ENCODE results near the gene TMTC1. TPM values are rescaled to one million over a fixed set of nuclear protein-coding genes. Genes with fewer than 3 reads are reported as not detected.

Gene TMTC1
- total and polyA plus RNA-seq, 7 donors = 15.8 to 45.8 (median 30.4) TPM

DNA sequence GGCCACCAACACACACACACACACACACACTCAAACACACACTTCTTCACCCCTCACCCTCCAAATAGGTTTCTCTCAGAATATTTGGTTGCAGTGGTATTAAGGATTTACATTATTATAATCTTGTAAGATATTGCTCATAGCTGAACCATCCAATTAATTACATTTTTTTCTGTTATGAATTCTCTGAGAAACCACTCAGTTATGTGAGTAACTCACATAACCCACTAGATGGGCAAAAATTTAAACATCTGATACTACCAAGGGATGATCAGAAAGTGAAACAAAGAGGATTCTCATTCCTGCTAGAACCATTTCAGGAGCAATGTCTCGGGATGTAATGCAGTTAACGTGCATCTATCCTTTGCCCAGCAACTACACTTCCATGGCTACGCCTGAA lies 31.6 kb downstream of the TMTC1 start:
- TF ChIP-seq, protein P1, sequence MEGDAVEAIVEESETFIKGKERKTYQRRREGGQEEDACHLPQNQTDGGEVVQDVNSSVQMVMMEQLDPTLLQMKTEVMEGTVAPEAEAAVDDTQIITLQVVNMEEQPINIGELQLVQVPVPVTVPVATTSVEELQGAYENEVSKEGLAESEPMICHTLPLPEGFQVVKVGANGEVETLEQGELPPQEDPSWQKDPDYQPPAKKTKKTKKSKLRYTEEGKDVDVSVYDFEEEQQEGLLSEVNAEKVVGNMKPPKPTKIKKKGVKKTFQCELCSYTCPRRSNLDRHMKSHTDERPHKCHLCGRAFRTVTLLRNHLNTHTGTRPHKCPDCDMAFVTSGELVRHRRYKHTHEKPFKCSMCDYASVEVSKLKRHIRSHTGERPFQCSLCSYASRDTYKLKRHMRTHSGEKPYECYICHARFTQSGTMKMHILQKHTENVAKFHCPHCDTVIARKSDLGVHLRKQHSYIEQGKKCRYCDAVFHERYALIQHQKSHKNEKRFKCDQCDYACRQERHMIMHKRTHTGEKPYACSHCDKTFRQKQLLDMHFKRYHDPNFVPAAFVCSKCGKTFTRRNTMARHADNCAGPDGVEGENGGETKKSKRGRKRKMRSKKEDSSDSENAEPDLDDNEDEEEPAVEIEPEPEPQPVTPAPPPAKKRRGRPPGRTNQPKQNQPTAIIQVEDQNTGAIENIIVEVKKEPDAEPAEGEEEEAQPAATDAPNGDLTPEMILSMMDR (IDR thresholded peaks at IDR 0.05) = no peak
- peaks cover 11 to 74% of the 10 kb centered on the region in 2 donors for H3K36me3 ChIP-seq (ENCODE audit: insufficient read depth in 1 of 2, low read depth in 1 of 2)
- H3K4me3 ChIP-seq = no peak overlapping the region
- peaks cover 17% of the 10 kb centered on the region for H3K4me1 ChIP-seq
- WGBS, 3 donors = 96 to 97% (median 97%) methylated on average over 3 of the region's 3 CpGs
- H3K9me3 ChIP-seq = no peaks in the 10 kb centered on the region
- ATAC-seq (no peak), DNase-seq (no peak)
- H3K27me3 ChIP-seq (ENCODE audit: insufficient read depth in 3 of 3, low read length in 2 of 3) = no peaks in the 10 kb centered on the region
- H3K27ac ChIP-seq = no peak overlapping the region
- intact Hi-C loops (cut with DNase I) = no loop called here

DNA sequence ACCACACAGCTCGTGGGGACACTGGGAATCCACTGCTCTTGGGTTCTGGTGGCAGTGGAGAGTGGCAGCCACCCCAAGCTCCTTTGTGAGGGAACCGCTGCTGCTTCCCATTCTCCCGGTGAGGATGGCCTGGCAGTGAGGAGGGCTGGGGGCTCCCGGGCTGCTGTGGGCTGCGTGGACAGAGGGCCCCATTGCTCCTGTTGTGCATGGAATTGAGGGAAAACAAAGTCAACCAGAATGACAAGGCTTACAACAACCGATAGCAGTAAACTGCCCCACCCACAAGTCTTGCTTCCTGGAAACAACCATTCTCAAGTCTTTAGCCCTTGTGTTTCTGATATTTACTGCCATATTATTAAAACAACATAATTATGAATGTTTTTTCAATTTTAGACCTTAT lies 32.1 kb downstream of the TMTC1 start:
- 84 to 88% (median 85%) methylated on average over 6 of the region's 6 CpGs for WGBS, 3 donors
- H3K27ac ChIP-seq = no peak overlapping the region
- peaks cover 17% of the 10 kb centered on the region for H3K4me1 ChIP-seq
- no peaks in the 10 kb centered on the region for H3K9me3 ChIP-seq
- H3K27me3 ChIP-seq (ENCODE audit: insufficient read depth in 3 of 3, low read length in 2 of 3) = no peaks in the 10 kb centered on the region
- H3K4me3 ChIP-seq = no peak overlapping the region
- ATAC-seq = no peak
- no peak for DNase-seq
- intact Hi-C loops (cut with DNase I) = no loop called here
- TF ChIP-seq, protein P1 (IDR thresholded peaks at IDR 0.05) = no peak
- peaks cover 11 to 73% of the 10 kb centered on the region in 2 donors for H3K36me3 ChIP-seq (ENCODE audit: insufficient read depth in 1 of 2, low read depth in 1 of 2)

DNA sequence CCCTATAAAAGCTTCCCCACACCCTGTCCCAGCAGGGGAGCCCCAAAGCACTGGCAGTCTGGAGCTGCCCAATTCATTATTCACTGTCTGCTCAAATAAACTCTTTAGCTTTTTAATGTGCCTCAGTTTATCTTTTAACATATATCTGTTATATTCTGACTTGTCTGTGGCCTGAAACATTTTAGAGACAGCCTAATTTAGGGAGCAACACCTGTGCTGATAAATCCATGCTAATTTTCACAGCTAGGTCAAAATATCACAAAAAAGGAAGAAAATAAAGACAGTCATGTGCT lies 32.9 kb downstream of the TMTC1 start:
- H3K27me3 ChIP-seq (ENCODE audit: insufficient read depth in 3 of 3, low read length in 2 of 3) = no peaks in the 10 kb centered on the region

GRCh38 chr12:29750131-29750927 lies 33.4 kb downstream of the TMTC1 start:
- Histone ChIP-seq H3K4me1 (peaks cover 17% of the 10 kb centered on the region), H3K4me3 (no peak overlapping the region), H3K9me3 (no peaks in the 10 kb centered on the region), H3K27ac (no peak overlapping the region), H3K36me3 (ENCODE audit: insufficient read depth in 1 of 2, low read depth in 1 of 2) (peaks cover 11 to 62% of the 10 kb centered on the region in 2 donors), H3K27me3 (ENCODE audit: insufficient read depth in 3 of 3, low read length in 2 of 3) (no peaks in the 10 kb centered on the region)
- WGBS, 3 donors = 90 to 97% (median 95%) methylated on average over 1 of the region's 1 CpG
- DNase-seq (no peak), ATAC-seq (no peak)
- intact Hi-C loops (cut with DNase I) = no loop called here
- TF ChIP-seq, protein P1 (IDR thresholded peaks at IDR 0.05) = no peak

More for the DNA sequence above, 32.9 kb downstream of the TMTC1 start:
- Histone ChIP-seq H3K27ac (no peak overlapping the region), H3K4me3 (no peak overlapping the region), H3K36me3 (ENCODE audit: insufficient read depth in 1 of 2, low read depth in 1 of 2) (peaks cover 11 to 66% of the 10 kb centered on the region in 2 donors), H3K4me1 (peaks cover 17% of the 10 kb centered on the region), H3K9me3 (no peaks in the 10 kb centered on the region)
- ATAC-seq (no peak), DNase-seq (no peak)
- intact Hi-C loops (cut with DNase I) = no loop called here
- TF ChIP-seq, protein P1 (IDR thresholded peaks at IDR 0.05) = no peak

- intact Hi-C loops (cut with DNase I) = loop anchor here in 1 of 2 donors (5.0 kb wide), 1 partner anchor 38 kb away; the partner anchor contains the start of gene TMTC1
- WGBS, 3 donors = 0% methylated on average over 1 of the region's 1 CpG
- ATAC-seq (peak in 1 of 4 donors; percentile 21), DNase-seq (no peak)
- Histone ChIP-seq H3K27me3 (ENCODE audit: insufficient read depth in 3 of 3, low read length in 2 of 3) (no peaks in the 10 kb centered on the region), H3K27ac (peak overlapping the region; percentile 74), H3K9me3 (no peaks in the 10 kb centered on the region), H3K36me3 (ENCODE audit: insufficient read depth in 1 of 2, low read depth in 1 of 2) (peaks cover 0 to 16% of the 10 kb centered on the region in 2 donors), H3K4me3 (no peak overlapping the region), H3K4me1 (peaks cover 47% of the 10 kb centered on the region)
- TF ChIP-seq, protein P1 (IDR thresholded peaks at IDR 0.05) = no peak
Observed at GRCh38 chr12:29744365-29744764, 39.4 kb downstream of the TMTC1 start.

All from psoas muscle (tissue), 8 donors.